ENCODE measurements around the gene ENOPH1. TPM values are rescaled to one million over a fixed set of nuclear protein-coding genes. Genes with fewer than 3 reads are reported as not detected.

The ENOPH1 gene
- total and polyA plus RNA-seq, 9 of the 15 experiments (the other 6 are each of a cell fraction or from before 2014, with no cell fraction given) = 29.8 to 71.4 (median 48.9) TPM

DNA sequence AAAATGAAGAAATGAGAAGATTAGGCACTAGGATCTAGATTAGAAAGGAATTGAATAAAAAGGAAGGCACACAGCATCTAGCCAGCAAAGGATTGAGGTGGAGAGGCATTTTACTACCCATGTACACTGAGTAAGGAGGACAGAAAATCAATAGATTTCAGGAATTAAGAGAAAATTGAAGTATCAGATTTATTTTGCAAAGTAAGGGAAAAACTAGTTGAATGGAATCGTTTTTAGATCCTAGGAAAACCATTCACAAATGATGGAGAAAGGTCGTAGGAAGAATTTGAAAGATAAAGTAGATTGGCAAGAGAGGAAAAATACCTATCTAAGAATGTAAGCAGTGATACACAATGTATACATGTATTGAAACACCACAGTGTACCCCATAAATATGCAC is 31.3 kb downstream of the ENOPH1 start:
- ATAC-seq (no peak), DNase-seq (ENCODE audit: extremely low read depth in 1 of 4, low spot score in 3 of 4) (no peak), FAIRE-seq (no peak)
- CTCF ChIA-PET (ENCODE audit: low intra/inter-chr PET ratio) = interaction anchor here (0.6 to 2.2 kb wide), 5 partner anchors 276 to 1179 kb away, joined by 3 to 27 read pairs (median 5); no protein-coding TSS in a partner anchor
- POLR2A ChIA-PET = no interaction called here
- in situ Hi-C loops (cut with MboI) (no loop called here), intact Hi-C loops (cut with micrococcal nuclease) (loop anchor here (1.0 to 10.0 kb wide), 3 partner anchors 141 to 278 kb away; no protein-coding TSS in a partner anchor)
- Histone ChIP-seq H3K4me2 (ENCODE audit: insufficient read depth, low read length) (no peak overlapping the region), H3K9me1 (ENCODE audit: control insufficient read depth, insufficient read depth, low read length) (no peaks in the 10 kb centered on the region), H3K27ac (ENCODE audit: extremely low read depth, low read depth, low read length) (no peak overlapping the region), H3K9me3 (replicated peaks; ENCODE audit: control insufficient read depth, insufficient read depth, low read depth, low read length) (no peaks in the 10 kb centered on the region), H3K4me3 (no peak overlapping the region), H2AFZ (ENCODE audit: low read depth, low read length) (no peak overlapping the region), H3K27me3 (ENCODE audit: control insufficient read depth in 2 of 2, insufficient read depth in 2 of 2, low read length in 2 of 2) (no peaks in the 10 kb centered on the region), H3K79me2 (ENCODE audit: control insufficient read depth, insufficient read depth, low read length) (no peaks in the 10 kb centered on the region), H4K20me1 (replicated peaks; ENCODE audit: control insufficient read depth, insufficient read depth, low read length) (no peaks in the 10 kb centered on the region), H3K4me1 (replicated peaks in 1 of 2; ENCODE audit: control insufficient read depth in 2 of 2, insufficient read depth in 2 of 2, low read length in 2 of 2) (no peaks in the 10 kb centered on the region), H3K36me3 (ENCODE audit: control insufficient read depth, insufficient read depth, low read length) (peaks cover 68% of the 10 kb centered on the region), H3K9ac (ENCODE audit: insufficient read depth in 1 of 2, low read depth in 2 of 2, low read length in 2 of 2) (no peak overlapping the region)
- no TSS peak for BruUV-seq (replicated peaks)
- TF ChIP-seq MAFG (tag; conservative IDR thresholded peaks at IDR 0.05) (peak; percentile 45), C11orf30 (IDR thresholded peaks at IDR 0.05; ENCODE audit: low read depth) (peak; percentile 67), FOXP1 (CRISPR knock-in tag; IDR thresholded peaks at IDR 0.05) (no peak), ZNF316 (IDR thresholded peaks at IDR 0.05) (peak; percentile 77)
- 74% methylated on average over 2 of the region's 2 CpGs for WGBS (ENCODE audit: insufficient coverage, low coverage, missing lambda C conversion rate)

GRCh38 chr4:82462415-82462831 is 32.0 kb downstream of the ENOPH1 start:
- POLR2A ChIA-PET = interaction anchor here (1.0 kb wide), 1 partner anchor 21 kb away, joined by 6 read pairs; no protein-coding TSS in a partner anchor
- H3K4me2 ChIP-seq (ENCODE audit: insufficient read depth, low read length) = no peak overlapping the region
- peak overlapping the region; percentile 42; the same call in 1 of the 2 replicates for H2AFZ ChIP-seq (ENCODE audit: low read depth, low read length)
- ATAC-seq (peak; percentile 97), DNase-seq (ENCODE audit: extremely low read depth in 1 of 4, low spot score in 3 of 4) (peak; percentile 89 to 92 (median 90)), FAIRE-seq (peak; percentile 92)
- no peaks in the 10 kb centered on the region for H4K20me1 ChIP-seq (replicated peaks; ENCODE audit: control insufficient read depth, insufficient read depth, low read length)
- no peaks in the 10 kb centered on the region for H3K9me3 ChIP-seq (replicated peaks; ENCODE audit: control insufficient read depth, insufficient read depth, low read depth, low read length)
- H3K36me3 ChIP-seq (ENCODE audit: control insufficient read depth, insufficient read depth, low read length) = peaks cover 61% of the 10 kb centered on the region
- H3K4me1 ChIP-seq (replicated peaks in 1 of 2; ENCODE audit: control insufficient read depth in 2 of 2, insufficient read depth in 2 of 2, low read length in 2 of 2) = no peaks in the 10 kb centered on the region
- no peak overlapping the region for H3K4me3 ChIP-seq
- no peaks in the 10 kb centered on the region for H3K27me3 ChIP-seq (ENCODE audit: control insufficient read depth in 2 of 2, insufficient read depth in 2 of 2, low read length in 2 of 2)
- intact Hi-C loops (cut with micrococcal nuclease) = loop anchor here (1.0 to 10.0 kb wide), 3 partner anchors 140 to 277 kb away; no protein-coding TSS in a partner anchor
- no peak overlapping the region for H3K9ac ChIP-seq (ENCODE audit: insufficient read depth in 1 of 2, low read depth in 2 of 2, low read length in 2 of 2)
- no peaks in the 10 kb centered on the region for H3K9me1 ChIP-seq (ENCODE audit: control insufficient read depth, insufficient read depth, low read length)
- H3K79me2 ChIP-seq (ENCODE audit: control insufficient read depth, insufficient read depth, low read length) = no peaks in the 10 kb centered on the region
- H3K27ac ChIP-seq (ENCODE audit: extremely low read depth, low read depth, low read length) = no peak overlapping the region
- no TSS peak for BruUV-seq (replicated peaks)
- WGBS (ENCODE audit: insufficient coverage, low coverage, missing lambda C conversion rate) = 11% methylated on average over 3 of the region's 7 CpGs
- in situ Hi-C loops (cut with MboI) = no loop called here
- CTCF ChIA-PET (ENCODE audit: low intra/inter-chr PET ratio) = interaction anchor here (0.5 to 2.2 kb wide), 7 partner anchors 9 to 1295 kb away, joined by 3 to 27 read pairs (median 4); no protein-coding TSS in a partner anchor
- TF ChIP-seq, protein P1, sequence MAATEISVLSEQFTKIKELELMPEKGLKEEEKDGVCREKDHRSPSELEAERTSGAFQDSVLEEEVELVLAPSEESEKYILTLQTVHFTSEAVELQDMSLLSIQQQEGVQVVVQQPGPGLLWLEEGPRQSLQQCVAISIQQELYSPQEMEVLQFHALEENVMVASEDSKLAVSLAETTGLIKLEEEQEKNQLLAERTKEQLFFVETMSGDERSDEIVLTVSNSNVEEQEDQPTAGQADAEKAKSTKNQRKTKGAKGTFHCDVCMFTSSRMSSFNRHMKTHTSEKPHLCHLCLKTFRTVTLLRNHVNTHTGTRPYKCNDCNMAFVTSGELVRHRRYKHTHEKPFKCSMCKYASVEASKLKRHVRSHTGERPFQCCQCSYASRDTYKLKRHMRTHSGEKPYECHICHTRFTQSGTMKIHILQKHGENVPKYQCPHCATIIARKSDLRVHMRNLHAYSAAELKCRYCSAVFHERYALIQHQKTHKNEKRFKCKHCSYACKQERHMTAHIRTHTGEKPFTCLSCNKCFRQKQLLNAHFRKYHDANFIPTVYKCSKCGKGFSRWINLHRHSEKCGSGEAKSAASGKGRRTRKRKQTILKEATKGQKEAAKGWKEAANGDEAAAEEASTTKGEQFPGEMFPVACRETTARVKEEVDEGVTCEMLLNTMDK (IDR thresholded peaks at IDR 0.05; ENCODE audit: borderline replicate concordance, insufficient read depth, low read depth, low read length, poor library complexity, severe bottlenecking) = peak; percentile 13
- TF ChIP-seq STAG1 (CRISPR knock-in tag; IDR thresholded peaks at IDR 0.05; ENCODE audit: borderline replicate concordance) (peak; percentile 32; the same call in 1 of the 2 replicates), ZNF197 (CRISPR knock-in tag; IDR thresholded peaks at IDR 0.05; ENCODE audit: low read depth) (no peak), PURB (CRISPR knock-in tag; IDR thresholded peaks at IDR 0.05; ENCODE audit: low read depth) (no peak), EHMT2 (IDR thresholded peaks at IDR 0.05) (no peak), HDGF (IDR thresholded peaks at IDR 0.05) (no peak), DEAF1 (CRISPR knock-in tag; IDR thresholded peaks at IDR 0.05) (peak; percentile 39; the same call in 1 of the 2 replicates), MTA2 (IDR thresholded peaks at IDR 0.05; ENCODE audit: low read depth) (no peak), ZNF561 (CRISPR knock-in tag; conservative IDR thresholded peaks at IDR 0.05) (no peak)
